IPS-11a (cell line): Measurements from ENCODE around the gene NKD1.

Source experiments
- H3K4me3 ChIP-seq: one replicate; pipeline ENCODE4 v1.5.1; 2013; ENCODE audit warnings: low read depth, low read length, control low read depth

NKD1 gene

DNA sequence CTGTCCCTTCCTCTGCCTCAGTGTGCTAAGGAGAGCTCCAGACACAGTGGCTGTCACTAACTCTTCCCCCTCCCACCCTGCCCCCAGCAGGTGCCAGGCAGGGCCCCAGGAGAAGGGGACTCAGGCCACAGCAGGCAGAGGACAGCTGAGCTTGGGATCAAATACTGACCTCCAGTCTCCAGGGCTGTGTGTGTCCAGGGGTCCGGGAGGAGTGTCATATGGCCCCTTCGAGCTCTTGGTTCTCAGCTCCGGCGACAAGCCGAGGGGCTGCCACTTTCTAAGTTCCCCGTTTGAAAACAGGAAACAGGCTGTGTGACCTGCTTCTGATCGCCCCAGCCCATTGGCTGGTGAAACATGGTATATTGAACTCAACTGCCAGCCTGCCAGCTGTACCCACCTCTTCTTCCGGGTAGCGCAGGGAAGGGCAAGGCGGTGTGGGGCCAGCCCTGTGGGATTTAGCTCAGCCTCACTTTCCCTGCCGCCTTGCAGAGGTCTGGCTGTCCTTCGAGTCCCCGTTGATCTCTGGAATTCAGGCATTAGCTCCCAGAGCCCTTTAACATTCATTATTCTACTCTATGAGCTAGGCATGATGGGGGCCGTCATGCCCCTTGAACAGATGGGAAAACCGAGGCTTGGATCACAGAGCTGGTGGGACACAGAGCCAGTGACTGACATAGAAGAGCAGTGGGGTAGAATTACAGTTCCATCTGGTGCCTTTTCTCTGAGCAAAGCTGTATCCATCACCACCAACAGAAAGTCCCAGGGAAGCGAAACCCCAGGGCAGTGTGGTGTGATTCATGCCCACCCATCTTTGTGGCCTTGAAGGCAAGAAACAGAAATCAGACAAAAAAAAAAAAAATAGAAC is 133.1 kb downstream of the NKD1 start, which contains the start of gene SNX20:
SNX20 (minus strand) TSS at position 292 of the 865 bp plus-strand sequence. CDS start 3,786 bp downstream, outside the sequence.
- H3K4me3 ChIP-seq: no peak within 1 kb of the TSS

DNA sequence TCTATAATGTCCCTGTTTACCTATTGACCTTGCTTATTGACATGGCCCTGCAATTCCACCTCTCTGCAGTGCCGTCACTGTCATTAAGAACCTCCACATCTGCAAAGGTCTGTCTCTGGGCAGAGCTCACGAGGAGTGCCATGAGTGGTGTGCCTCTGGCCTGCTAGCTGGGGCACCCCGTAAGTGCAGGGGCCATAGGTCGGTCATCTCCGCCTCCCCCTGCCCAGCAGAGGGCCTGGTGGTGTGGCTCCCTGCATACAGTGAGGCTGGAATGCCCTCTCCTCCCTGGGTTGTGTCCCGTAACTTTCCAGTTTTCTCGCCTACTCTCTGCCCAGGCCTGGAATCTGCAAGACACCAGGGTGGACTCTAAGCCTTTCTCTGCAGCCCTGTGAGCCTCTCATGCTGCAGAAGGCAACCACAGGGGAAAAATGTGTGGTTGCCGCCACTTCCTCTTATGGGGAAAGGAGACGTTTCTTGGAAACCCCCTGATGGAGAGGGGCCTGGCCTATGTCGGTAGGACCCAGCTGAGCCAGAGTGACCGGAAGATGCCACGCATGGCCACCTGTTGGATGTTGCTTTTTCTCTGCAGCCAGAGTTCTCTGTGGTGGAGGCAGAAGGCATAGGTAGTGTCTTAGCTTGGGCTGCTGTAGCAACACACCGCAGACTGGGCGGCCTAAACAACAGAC is 135.6 kb downstream of the NKD1 start:
- H3K4me3 ChIP-seq: no peak overlapping the region

GRCh38 chr16:50684823-50685461 is 136.7 kb downstream of the NKD1 start:
- H3K4me3 ChIP-seq: no peak overlapping the region

GRCh38 chr16:50685462-50686063 is 137.4 kb downstream of the NKD1 start:
- no peak overlapping the region for H3K4me3 ChIP-seq

DNA sequence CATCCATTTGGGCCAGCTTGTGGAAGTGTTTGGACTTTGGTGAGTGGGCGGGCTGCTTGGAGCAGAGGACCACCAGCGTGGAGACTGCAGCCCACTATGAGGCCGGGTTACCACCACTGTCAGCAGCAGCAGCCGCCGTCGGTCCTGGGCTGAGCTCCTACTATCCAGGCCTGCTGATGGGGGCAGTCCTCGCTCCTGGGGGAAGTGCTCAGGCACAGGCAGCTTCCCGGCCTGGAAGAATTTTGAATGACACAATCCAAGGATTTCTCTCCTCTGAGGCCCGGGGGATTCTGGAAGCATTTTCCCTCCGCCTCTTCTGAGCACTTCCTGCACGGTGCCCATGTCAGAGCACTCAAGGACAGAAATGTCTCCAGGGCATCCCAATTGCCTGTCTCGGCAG is 139.9 kb downstream of the NKD1 start:
- no peak overlapping the region for H3K4me3 ChIP-seq

GRCh38 chr16:50688867-50689266 is 140.7 kb downstream of the NKD1 start:
- H3K4me3 ChIP-seq: no peak overlapping the region

GRCh38 chr16:50690177-50690576 is 142.0 kb downstream of the NKD1 start:
- H3K4me3 ChIP-seq: no peak overlapping the region

- H3K4me3 ChIP-seq: no peak overlapping the region
These were observed 144.4 kb downstream of the NKD1 start for GRCh38 chr16:50692644-50692998.

GRCh38 chr16:50692999-50693781 is 145.0 kb downstream of the NKD1 start, which contains the start of gene NOD2:
Gene NOD2, plus strand, starts transcription at chr16:50693606. Its CDS starts 5,890 bp downstream, at chr16:50699496.
- no peak within 1 kb of the TSS for H3K4me3 ChIP-seq

GRCh38 chr16:50694206-50694605 is 146.0 kb downstream of the NKD1 start:
- no peak overlapping the region for H3K4me3 ChIP-seq

- H3K4me3 ChIP-seq: no peak overlapping the region
These were observed 147.1 kb downstream of the NKD1 start for GRCh38 chr16:50695017-50696000.

GRCh38 chr16:50696126-50696525 is 147.9 kb downstream of the NKD1 start:
- H3K4me3 ChIP-seq: no peak overlapping the region

DNA sequence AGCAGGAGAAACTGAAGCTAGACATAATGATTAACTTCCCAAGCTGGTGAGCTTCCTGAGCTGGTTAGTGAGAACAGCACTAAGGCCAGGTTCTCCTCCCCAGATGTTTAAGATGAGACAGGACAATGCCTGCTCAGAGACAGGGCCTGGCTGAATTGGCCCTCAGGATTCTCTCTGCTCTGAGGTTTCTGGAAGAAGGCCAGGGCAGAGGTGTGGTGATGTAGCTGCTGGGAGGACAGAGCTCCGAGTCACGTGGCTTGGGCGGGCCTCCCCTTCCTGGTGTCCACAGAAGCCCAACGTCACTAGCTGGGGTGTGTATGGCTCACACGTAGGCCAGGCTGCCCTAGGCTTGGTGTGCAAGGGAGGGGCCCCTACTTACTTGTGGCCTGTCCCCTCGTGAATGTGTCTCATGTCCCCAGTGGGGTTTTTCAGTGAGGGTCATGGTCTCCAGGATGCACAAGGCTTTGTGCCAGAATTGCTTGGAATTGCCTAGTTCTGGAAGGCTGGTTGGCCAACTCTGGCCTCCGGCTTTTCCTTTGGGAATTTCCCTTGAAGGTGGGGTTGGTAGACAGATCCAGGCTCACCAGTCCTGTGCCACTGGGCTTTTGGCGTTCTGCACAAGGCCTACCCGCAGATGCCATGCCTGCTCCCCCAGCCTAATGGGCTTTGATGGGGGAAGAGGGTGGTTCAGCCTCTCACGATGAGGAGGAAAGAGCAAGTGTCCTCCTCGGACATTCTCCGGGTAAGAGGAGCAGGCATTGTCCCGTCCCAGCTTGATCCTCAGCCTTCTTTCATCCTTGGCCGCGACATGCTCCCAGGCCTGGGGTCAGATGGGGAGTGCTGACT is 148.6 kb downstream of the NKD1 start:
- no peak overlapping the region for H3K4me3 ChIP-seq

GRCh38 chr16:50697421-50697715 is 149.2 kb downstream of the NKD1 start:
- H3K4me3 ChIP-seq: no peak overlapping the region

DNA sequence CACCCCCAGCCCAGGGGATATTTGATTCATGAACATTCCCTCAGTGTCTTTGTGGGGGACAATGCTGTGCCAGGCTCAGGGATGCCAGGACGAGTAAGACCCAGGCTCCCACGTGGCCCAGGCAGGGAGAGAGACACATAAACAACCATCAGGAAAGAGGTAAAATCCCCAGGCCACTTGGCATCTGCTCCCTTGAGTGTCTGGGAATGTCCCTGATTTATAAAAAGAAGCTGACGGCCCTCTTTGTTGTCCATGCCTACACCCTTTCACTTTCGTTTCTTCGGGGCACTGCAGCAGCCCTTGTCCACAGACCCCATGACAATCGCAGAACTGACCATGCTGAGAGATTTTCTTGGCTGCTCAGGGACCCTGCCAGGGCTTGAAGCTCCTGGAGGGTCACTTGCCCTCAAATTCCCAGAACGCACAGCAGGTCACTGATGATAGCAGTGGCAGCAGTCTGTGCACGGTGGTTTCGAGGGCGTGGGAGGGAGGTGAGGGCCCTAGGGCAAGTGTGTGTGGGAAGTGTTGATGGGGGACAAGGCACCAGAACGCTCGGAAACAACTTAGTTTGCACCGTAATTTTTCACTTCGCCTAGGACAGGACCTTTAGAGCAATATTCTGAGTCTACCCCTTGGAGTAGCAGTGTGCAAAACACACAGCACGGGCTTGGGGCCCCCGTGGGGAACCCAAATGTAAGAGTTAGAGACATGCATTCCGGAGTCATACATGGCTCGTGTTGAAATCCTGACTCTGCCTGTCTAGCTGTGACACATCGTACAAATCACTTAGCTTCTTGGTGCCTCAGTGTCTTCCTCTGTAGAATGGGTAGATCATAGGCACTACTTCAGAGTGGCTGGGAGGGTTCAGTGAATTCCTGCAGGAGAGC is 149.9 kb downstream of the NKD1 start:
- no peak overlapping the region for H3K4me3 ChIP-seq
